Stimulated activated CD8-positive, alpha-beta memory T cell treated with anti-CD3 and anti-CD28 coated beads, Interleukin-7, amount 100 ng/mL, for 48 hours (primary cell): ENCODE data around the gene RASAL2.
"Not testable (repeated sequence)": the region's sequence is repeated elsewhere in the genome, so short reads cannot be mapped to it uniquely, and the experiment has no call there.

Experiments used
- DNase-seq, 2 donors: peaks; one replicate each; pipeline ENCODE4 v3.0.0-alpha.2; 2020; ENCODE audit warnings: low read depth in 1 of 2; ENCODE audit errors: extremely low read depth in 1 of 2

Gene RASAL2

DNA sequence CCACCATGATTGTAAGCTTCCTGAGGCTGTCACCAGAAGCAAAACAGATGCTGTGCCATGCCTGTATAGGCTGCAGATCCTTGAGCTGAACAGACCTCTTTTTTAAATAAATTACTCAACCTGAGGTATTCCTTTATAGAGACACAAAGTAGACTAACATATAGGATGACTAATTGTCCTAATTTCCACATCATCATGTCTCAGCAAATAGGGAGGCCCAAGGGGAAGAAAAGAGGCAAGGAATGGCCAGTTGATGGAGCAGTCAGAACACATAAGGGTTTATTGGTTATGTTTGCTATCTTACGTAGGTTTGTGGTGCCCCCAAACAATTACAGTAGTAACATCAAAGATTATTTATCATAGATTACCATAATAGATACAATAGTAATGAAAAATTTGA, 126.2 kb downstream of the RASAL2 start:
- no peak for DNase-seq

DNA sequence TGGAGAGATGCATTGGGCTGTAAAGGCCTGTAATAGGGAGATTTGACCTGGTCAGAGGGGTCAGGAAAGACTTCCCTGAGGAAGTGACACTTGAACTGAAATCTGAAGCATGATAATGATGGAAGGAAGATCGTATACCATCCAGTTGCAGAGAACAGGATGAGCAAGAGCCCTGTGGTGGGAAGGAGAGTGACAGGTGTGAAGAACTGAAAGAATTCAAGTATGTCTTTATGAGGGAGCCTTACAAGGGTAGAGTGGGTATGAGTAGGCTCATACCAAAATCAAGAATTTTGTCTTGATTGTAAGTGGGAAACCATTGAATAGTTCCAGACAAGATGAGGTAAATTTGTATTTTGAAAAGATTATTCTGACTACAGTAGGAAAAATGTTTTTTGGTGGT, 129.4 kb downstream of the RASAL2 start:
- no peak for DNase-seq

DNA sequence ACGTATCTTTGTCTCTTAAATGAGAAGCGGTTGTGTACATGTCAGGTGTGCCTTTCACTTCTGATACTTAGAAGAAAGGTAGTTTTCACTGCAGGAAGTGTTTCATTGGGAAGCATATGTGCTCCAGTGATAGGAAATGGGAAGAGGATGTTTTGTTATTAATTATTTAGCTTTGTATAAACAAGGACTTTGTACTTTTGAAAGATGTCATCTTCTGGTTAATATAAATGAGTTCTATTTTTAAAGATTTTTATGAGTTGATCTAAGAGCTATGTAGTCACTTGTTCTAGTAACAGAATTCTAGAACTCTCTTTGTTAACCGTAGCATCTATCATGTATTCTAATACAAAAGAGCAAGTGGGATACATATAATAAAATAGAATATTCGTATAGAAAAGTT, 130.5 kb downstream of the RASAL2 start:
- no peak for DNase-seq

DNA sequence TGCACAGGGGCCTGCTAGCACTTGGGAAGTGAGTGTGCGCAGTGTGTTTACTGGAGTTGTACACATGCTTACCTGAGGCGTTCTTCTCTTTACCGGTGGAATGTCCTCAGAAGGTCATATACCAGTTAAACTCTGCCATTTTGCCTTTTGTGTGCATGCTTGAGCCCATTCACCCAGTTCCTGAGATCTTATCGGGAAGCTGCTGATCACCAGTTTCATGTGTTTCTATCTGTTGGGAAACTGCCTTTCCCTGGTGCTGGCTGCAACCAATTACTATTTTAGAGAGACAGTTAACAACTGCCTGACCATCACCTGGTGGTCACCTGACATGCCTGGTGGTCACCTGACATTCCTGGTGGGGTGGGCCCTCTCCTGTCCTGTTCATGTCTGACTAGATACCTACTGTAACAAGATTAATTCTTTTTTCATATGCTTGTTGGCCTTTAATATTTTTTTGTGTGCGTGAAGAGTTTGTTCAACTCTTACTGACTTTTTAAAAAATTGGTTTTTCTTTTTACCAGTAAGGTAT, 137.0 kb downstream of the RASAL2 start:
- DNase-seq, result no peak

GRCh38 chr1:178232108-178232507, 138.2 kb downstream of the RASAL2 start:
- no peak for DNase-seq

- no peak for DNase-seq
Observed at GRCh38 chr1:178232949-178233348, 139.0 kb downstream of the RASAL2 start.

DNA sequence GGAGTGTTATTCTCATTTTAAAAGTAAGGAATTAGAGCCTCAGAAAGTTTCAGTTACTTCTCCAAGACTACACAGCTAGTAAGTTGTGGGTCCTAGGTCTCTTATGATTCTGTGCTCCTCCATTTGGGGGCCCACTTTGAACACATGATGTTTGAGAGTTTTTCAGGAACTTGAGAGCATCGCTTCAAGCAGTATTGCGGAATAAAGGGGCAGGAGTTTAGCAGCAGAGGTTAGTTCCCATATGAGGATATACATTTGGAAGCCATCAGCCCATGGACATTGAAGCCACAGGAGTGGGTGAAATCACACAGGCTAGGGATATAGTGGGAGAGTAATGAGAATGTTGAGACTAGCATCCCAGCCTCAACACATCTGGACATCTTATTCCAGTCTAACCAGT, 143.2 kb downstream of the RASAL2 start:
- no peak for DNase-seq

DNA sequence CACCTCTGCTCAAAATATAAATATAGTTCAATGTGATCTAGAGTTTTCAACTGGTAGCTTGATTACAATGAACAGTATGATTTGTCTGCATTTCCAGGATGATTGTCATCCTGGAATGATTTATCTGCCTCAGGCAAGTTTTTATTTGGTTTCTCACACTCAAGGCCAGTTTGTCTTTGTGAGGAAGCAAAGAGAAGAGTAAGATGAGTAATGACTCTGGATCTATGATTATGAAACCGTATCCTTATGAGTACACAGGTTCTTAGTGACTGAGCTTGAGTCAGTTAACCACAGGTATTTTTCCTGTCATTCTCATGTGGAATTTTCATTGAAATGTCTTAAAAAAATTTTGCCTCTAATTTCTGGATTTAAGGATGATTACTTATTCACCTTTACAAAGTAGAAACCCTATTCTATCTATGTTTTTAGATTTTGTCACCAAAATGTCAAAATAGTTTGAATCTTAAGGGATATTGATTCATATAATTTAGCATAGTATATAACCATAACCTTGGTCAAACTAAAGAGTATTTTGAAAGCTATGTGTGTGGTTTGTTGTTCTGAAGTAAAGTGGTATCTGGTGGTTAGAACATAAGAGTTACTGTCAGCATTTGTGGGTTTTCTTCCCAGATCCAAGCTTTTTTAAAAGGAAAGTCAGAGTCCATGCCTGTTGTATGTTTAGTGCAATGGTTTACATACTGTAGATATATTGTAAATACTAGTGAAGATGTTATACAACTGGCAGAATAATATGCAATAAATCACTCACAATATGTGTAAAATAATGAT, 145.0 kb downstream of the RASAL2 start:
- DNase-seq, result no peak

GRCh38 chr1:178241057-178241456, 147.2 kb downstream of the RASAL2 start:
- DNase-seq, result no peak

GRCh38 chr1:178241837-178242236, 147.9 kb downstream of the RASAL2 start:
- no peak for DNase-seq

- DNase-seq, result no peak
Observed at GRCh38 chr1:178243119-178243518, 149.2 kb downstream of the RASAL2 start.

- no peak for DNase-seq
Observed at GRCh38 chr1:178243890-178244289, 150.0 kb downstream of the RASAL2 start.

- DNase-seq, result not testable (repeated sequence)
Observed at GRCh38 chr1:178248284-178248683, 154.4 kb downstream of the RASAL2 start.

DNA sequence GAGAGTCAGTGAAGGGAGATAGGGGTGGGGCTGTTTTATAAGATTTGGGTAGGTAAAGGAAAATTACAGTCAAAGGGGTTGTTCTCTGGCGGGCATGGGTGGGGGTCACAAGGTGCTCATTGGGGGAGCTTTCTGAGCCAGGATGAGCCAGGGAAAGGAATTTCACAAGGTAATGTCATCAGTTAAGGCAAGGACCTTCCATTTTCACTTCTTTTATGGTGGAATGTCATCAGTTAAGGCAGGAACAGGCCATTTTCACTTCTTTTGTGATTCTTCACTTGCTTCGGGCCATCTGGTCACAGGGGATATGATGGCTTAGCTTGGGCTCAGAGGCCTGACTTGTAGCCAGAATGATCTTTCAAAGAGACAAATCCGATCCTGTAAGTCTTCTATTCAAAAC, 159.7 kb downstream of the RASAL2 start:
- not testable (repeated sequence) for DNase-seq

DNA sequence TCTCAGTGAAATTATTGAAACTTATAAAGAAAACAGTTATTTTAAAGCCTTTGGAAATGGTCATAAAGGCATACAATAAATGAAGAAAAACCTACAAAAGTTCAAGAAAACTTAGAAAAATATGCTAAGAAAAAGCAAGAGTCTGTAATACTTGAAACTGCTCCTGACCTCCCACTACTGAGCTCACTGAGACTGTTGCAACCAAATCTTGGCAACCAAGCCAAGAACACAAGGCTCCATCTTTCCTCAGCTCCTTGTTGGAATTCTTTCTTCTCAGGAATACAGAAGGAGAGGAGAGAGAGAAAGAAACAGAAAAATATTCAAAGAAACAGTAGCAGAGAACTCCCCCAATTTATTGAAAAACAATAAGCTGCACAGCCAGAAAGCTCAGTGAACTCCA, 160.5 kb downstream of the RASAL2 start:
- no peak for DNase-seq

DNA sequence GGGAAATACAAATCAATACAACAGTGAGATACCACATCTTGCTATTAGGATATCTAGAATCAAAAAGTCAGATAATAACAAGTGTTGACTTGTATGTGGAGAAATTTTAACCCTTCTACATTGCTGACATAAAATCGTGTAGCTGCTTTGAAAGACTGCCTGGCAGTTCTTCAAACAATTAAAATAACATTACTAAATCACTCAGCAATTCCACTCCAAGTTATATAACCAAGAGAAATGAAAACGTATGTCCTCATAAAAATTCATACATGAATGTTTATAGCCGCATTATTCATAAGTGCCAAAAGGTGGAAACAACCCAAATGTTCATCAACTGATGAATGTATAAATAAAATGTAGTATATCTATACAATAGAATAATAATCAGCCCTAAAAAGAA, 164.6 kb downstream of the RASAL2 start:
- no peak for DNase-seq

GRCh38 chr1:178262120-178262500, 168.2 kb downstream of the RASAL2 start:
- DNase-seq, result no peak

- DNase-seq, result no peak
Observed at GRCh38 chr1:178263341-178263740, 169.4 kb downstream of the RASAL2 start.

- no peak for DNase-seq
Observed at GRCh38 chr1:178266113-178266512, 172.2 kb downstream of the RASAL2 start.

- no peak for DNase-seq
Observed at GRCh38 chr1:178266619-178267066, 172.7 kb downstream of the RASAL2 start.

- DNase-seq, result no peak
Observed at GRCh38 chr1:178267646-178268094, 173.8 kb downstream of the RASAL2 start.

DNA sequence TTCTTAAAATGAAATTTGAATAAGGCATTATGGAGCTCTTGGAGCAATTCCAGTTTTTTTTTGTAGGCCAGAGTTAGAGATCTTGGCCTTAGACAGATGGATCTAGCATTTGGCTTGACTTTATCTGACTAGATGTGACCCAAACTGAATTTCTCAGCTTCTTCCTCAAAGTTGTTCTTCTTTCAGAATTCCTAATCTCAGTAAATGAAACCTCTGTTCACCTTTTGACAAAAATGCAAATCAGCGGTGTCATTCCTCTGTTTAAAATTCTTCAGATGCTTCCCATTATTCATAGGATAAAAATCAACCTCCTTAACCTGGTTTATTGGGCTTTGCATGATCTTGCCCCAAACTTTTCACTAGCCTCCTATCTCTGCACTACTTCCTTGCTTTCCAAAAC, 177.6 kb downstream of the RASAL2 start:
- DNase-seq, result no peak
